ENCODE data around the gene AP2S1.

The AP2S1 gene

GRCh38 chr19:46892252-46893179 lies 41.9 kb upstream of the AP2S1 start:
- H3K4me1 ChIP-seq (ENCODE audit: low read depth, poor library complexity, severe bottlenecking) = peaks cover 31% of the 10 kb centered on the region
- H4K20me1 ChIP-seq (ENCODE audit: insufficient read depth) = peaks cover 8% of the 10 kb centered on the region
- H3K4me2 ChIP-seq = no peak overlapping the region
- H3K27me3 ChIP-seq (ENCODE audit: insufficient read depth, low read depth) = no peaks in the 10 kb centered on the region
- peaks cover 43% of the 10 kb centered on the region for H3K79me2 ChIP-seq (ENCODE audit: insufficient read depth, low read depth)
- H3K36me3 ChIP-seq (ENCODE audit: insufficient read depth) = no peaks in the 10 kb centered on the region
- no peak overlapping the region for H3K4me3 ChIP-seq (IDR thresholded peaks at IDR 0.05; ENCODE audit: insufficient read depth, low read depth, low read length)
- TF ChIP-seq CTCF (conservative IDR thresholded peaks at IDR 0.05; ENCODE audit: low read depth, low read length) = no peak
- H3K9ac ChIP-seq = no peak overlapping the region
- no peak overlapping the region for H3K27ac ChIP-seq
- H2AFZ ChIP-seq (ENCODE audit: low read depth) = no peak overlapping the region

DNA sequence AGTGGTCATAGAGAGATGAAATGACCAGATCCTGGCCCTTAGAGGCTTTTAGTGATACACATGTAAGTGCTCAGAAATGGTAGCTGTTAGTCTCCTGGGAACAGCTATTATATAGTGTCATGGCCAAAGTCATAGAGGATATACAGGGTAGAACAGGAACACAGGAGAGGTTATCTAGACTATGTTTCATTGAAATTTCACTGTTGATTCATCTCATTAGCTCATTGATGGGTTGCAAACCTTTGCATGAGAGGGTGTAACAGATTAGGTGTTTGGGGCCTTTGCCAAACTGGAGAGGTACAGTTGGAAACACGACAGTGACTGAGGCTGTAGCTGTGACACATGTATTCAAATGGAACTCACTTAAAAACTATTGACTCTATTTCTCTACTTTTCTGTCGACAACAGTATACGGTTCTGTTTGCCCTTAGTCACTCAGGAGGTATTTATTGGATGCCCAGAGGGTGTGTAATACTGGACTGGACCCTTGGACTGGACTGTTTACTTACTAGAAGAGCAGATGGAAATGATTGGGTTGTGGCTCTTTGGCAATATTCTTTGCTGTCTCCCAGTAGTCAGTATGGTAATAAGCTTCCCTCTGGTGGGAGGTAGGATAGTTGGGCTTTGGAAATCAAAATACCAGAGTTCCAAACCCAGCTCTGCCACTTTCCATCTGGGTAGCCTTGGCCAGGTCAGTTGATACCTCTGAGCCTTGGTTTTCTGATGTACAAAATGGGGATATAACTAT lies 40.0 kb upstream of the AP2S1 start:
- no peaks in the 10 kb centered on the region for H3K27me3 ChIP-seq (ENCODE audit: insufficient read depth, low read depth)
- peaks cover 12% of the 10 kb centered on the region for H3K4me1 ChIP-seq (ENCODE audit: low read depth, poor library complexity, severe bottlenecking)
- H3K79me2 ChIP-seq (ENCODE audit: insufficient read depth, low read depth) = peaks cover 53% of the 10 kb centered on the region
- no peak overlapping the region for H2AFZ ChIP-seq (ENCODE audit: low read depth)
- H3K4me3 ChIP-seq (IDR thresholded peaks at IDR 0.05; ENCODE audit: insufficient read depth, low read depth, low read length) = no peak overlapping the region
- no peak for TF ChIP-seq CTCF (conservative IDR thresholded peaks at IDR 0.05; ENCODE audit: low read depth, low read length)
- peaks cover 8% of the 10 kb centered on the region for H4K20me1 ChIP-seq (ENCODE audit: insufficient read depth)
- no peak overlapping the region for H3K27ac ChIP-seq
- no peak overlapping the region for H3K4me2 ChIP-seq
- H3K36me3 ChIP-seq (ENCODE audit: insufficient read depth) = no peaks in the 10 kb centered on the region
- H3K9ac ChIP-seq = no peak overlapping the region

DNA sequence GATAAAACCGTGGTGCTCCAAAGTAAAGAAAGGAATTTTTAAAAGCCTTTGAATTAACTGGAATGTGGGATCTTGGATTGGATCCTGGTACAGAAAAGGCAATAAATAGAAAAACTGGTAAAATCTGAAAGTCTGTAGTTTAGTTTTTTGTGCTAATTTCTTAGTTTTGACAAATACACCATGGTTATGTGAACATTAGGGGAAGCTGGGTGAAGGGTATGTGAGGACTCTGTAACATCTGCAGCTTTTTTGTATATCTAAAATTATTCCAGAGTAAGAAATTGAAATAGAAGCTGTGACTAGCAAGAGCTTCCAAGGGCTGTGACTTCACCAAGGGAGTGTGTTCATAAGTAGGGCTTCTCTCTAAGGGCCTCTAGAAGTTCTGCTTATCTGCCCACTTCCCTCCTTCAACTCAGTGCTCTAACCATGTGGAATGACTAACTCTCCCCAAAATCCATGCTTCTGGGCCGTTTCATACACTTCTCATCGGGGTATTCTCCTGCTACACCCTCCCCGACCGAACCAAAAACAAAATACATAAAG lies 36.7 kb upstream of the AP2S1 start:
- no peak overlapping the region for H3K9ac ChIP-seq
- no peak overlapping the region for H3K4me3 ChIP-seq (IDR thresholded peaks at IDR 0.05; ENCODE audit: insufficient read depth, low read depth, low read length)
- no peak overlapping the region for H2AFZ ChIP-seq (ENCODE audit: low read depth)
- H3K27ac ChIP-seq = no peak overlapping the region
- no peak overlapping the region for H3K4me2 ChIP-seq
- no peaks in the 10 kb centered on the region for H3K4me1 ChIP-seq (ENCODE audit: low read depth, poor library complexity, severe bottlenecking)
- no peaks in the 10 kb centered on the region for H3K27me3 ChIP-seq (ENCODE audit: insufficient read depth, low read depth)
- H4K20me1 ChIP-seq (ENCODE audit: insufficient read depth) = peaks cover 4% of the 10 kb centered on the region; the same call in 1 of the 2 replicates
- H3K36me3 ChIP-seq (ENCODE audit: insufficient read depth) = no peaks in the 10 kb centered on the region
- no peak for TF ChIP-seq CTCF (conservative IDR thresholded peaks at IDR 0.05; ENCODE audit: low read depth, low read length)
- peaks cover 46% of the 10 kb centered on the region for H3K79me2 ChIP-seq (ENCODE audit: insufficient read depth, low read depth)

- Histone ChIP-seq H3K36me3 (ENCODE audit: insufficient read depth) (no peaks in the 10 kb centered on the region), H3K79me2 (ENCODE audit: insufficient read depth, low read depth) (peaks cover 41% of the 10 kb centered on the region), H3K27me3 (ENCODE audit: insufficient read depth, low read depth) (no peaks in the 10 kb centered on the region), H4K20me1 (ENCODE audit: insufficient read depth) (peaks cover 4% of the 10 kb centered on the region; the same call in 1 of the 2 replicates), H2AFZ (ENCODE audit: low read depth) (no peak overlapping the region), H3K27ac (no peak overlapping the region), H3K9ac (no peak overlapping the region), H3K4me1 (ENCODE audit: low read depth, poor library complexity, severe bottlenecking) (no peaks in the 10 kb centered on the region), H3K4me3 (IDR thresholded peaks at IDR 0.05; ENCODE audit: insufficient read depth, low read depth, low read length) (no peak overlapping the region), H3K4me2 (no peak overlapping the region)
- TF ChIP-seq CTCF (conservative IDR thresholded peaks at IDR 0.05; ENCODE audit: low read depth, low read length) = no peak
Measured at GRCh38 chr19:46886546-46887239, 36.0 kb upstream of the AP2S1 start.
